HEK293T (cell line): ENCODE results near the gene GNA12.

ENCODE experiments used
- CTCF ChIA-PET: fragments of 350-600 bp; formaldehyde crosslinking; extraction: SDS; loops from one replicate; lab custom pipeline; 2021; ENCODE audit warnings: antibody characterized with exemption, inconsistent platforms; lab: Yijun Ruan, JAX
- POLR2A ChIA-PET: fragments of 350-600 bp; formaldehyde crosslinking; extraction: SDS; loops from one replicate; lab custom pipeline; 2020; ENCODE audit warnings: antibody characterized with exemption, inconsistent platforms; lab: Yijun Ruan, JAX
- DNase-seq: peaks from one replicate; pipeline ENCODE4 v3.0.0; 2012; ENCODE audit warnings: mixed read lengths; ENCODE audit errors: extremely low spot score
- ARNT ChIP-seq: fragments of 450-650 bp; IDR thresholded peaks from 2 replicates; pipeline ENCODE4 v1.6.1; 2017; ENCODE audit warnings: mild to moderate bottlenecking
- BHLHE40 ChIP-seq: fragments of 450-650 bp; IDR thresholded peaks from 2 replicates; pipeline ENCODE4 v1.6.1; 2016; ENCODE audit warnings: mild to moderate bottlenecking, moderate library complexity, borderline replicate concordance
- CTBP1 ChIP-seq: fragments of 450-650 bp; IDR thresholded peaks from 2 replicates; pipeline ENCODE4 v1.6.1; 2016; ENCODE audit warnings: borderline replicate concordance
- ELF4 ChIP-seq: fragments of 450-650 bp; IDR thresholded peaks from 2 replicates; pipeline ENCODE4 v1.6.1; 2017; ENCODE audit warnings: antibody characterized with exemption
- FOXA1 ChIP-seq: fragments of 450-650 bp; IDR thresholded peaks from 2 replicates; pipeline ENCODE4 v1.6.1; 2016; ENCODE audit warnings: mild to moderate bottlenecking
- FOXK2 ChIP-seq: fragments of 450-650 bp; IDR thresholded peaks from 2 replicates; pipeline ENCODE4 v1.6.1; 2016; ENCODE audit warnings: mild to moderate bottlenecking
- FOXM1 ChIP-seq: fragments of 450-650 bp; IDR thresholded peaks from 2 replicates; pipeline ENCODE4 v1.6.1; 2017; ENCODE audit warnings: mild to moderate bottlenecking, borderline replicate concordance
- HDGF ChIP-seq: fragments of 450-650 bp; IDR thresholded peaks from 2 replicates; pipeline ENCODE4 v1.6.1; 2017; ENCODE audit warnings: antibody characterized with exemption, borderline replicate concordance
- L3MBTL2 ChIP-seq: fragments of 450-650 bp; conservative IDR thresholded peaks from 2 replicates; pipeline ENCODE4 v1.6.1; 2016; ENCODE audit warnings: mild to moderate bottlenecking
- LEF1 ChIP-seq: fragments of 450-650 bp; IDR thresholded peaks from 2 replicates; pipeline ENCODE4 v1.6.1; 2017; ENCODE audit warnings: mild to moderate bottlenecking, borderline replicate concordance
- NFRKB ChIP-seq: fragments of 450-650 bp; IDR thresholded peaks from 2 replicates; pipeline ENCODE4 v1.6.1; 2016; ENCODE audit warnings: mild to moderate bottlenecking, moderate library complexity
- SP1 ChIP-seq: fragments of 450-650 bp; IDR thresholded peaks from 2 replicates; pipeline ENCODE4 v1.6.1; 2017
- SUZ12 ChIP-seq: fragments of 450-650 bp; IDR thresholded peaks from 2 replicates; pipeline ENCODE4 v1.6.1; 2016; ENCODE audit warnings: mild to moderate bottlenecking
- TARDBP ChIP-seq: fragments of 450-650 bp; IDR thresholded peaks from 2 replicates; pipeline ENCODE4 v1.6.1; 2016
- ZNF384 ChIP-seq: fragments of 450-650 bp; IDR thresholded peaks from 2 replicates; pipeline ENCODE4 v1.6.1; 2016
- TF ChIP-seq, protein P1 (sequence below): fragments of 450-650 bp; IDR thresholded peaks from 2 replicates; pipeline ENCODE4 v1.6.1; 2016

Gene GNA12

DNA sequence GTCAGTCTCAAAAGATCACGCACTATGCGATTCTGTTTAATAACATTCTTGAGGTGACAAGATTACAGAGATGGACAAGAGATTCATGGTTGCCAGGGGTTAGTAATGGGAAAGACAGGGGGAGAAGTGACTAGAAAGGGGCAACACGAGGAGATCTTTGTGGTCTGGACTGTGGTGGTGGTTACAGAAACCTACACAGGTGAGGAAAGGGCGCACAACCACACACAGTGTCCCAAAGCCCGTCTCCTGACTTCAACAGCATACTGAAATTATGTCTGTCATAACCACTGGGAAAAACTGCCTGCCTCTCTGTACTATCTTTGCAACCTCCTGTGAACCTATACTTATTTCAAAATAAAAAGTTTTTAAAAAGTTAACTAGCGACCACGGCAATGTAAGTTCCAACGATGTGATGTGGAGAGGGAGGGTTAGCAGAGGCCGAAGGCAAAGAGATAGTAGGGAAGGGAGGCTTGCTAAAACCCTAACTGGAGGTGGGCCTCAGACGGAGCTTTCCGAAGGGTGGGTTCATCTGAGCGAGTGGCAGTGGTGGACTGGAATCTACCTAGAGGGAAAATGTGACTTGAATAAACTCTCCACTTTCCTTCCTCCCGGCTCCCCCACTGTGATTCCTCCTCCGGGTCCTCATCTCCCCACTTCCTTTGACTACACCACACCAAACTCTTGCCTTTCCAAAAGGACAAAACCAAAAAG is 43.7 kb downstream of the GNA12 start:
- POLR2A ChIA-PET = no interaction called here

GRCh38 chr7:2799253-2799652 is 44.9 kb downstream of the GNA12 start:
- POLR2A ChIA-PET = no interaction called here
- TF ChIP-seq, protein P1, sequence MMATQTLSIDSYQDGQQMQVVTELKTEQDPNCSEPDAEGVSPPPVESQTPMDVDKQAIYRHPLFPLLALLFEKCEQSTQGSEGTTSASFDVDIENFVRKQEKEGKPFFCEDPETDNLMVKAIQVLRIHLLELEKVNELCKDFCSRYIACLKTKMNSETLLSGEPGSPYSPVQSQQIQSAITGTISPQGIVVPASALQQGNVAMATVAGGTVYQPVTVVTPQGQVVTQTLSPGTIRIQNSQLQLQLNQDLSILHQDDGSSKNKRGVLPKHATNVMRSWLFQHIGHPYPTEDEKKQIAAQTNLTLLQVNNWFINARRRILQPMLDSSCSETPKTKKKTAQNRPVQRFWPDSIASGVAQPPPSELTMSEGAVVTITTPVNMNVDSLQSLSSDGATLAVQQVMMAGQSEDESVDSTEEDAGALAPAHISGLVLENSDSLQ = no peak
- TF ChIP-seq L3MBTL2 = no peak
- no peak for TF ChIP-seq ARNT
- no peak for TF ChIP-seq CTBP1
- TF ChIP-seq SP1 = no peak
- no peak for DNase-seq
- CTCF ChIA-PET = interaction anchor here (0.7 to 1.2 kb wide), 2 partner anchors 9 to 24 kb away, joined by 3 to 4 read pairs; no protein-coding TSS in a partner anchor

More for the DNA sequence above, 43.7 kb downstream of the GNA12 start:
- CTCF ChIA-PET = interaction anchor here (1.5 kb wide), 1 partner anchor 90 kb away, joined by 3 read pairs; no protein-coding TSS in a partner anchor
- DNase-seq = no peak
- TF ChIP-seq L3MBTL2 (no peak), FOXK2 (no peak), SUZ12 (no peak), TARDBP (no peak), ARNT (no peak), BHLHE40 (no peak), CTBP1 (no peak), SP1 (no peak), FOXM1 (no peak), HDGF (no peak), NFRKB (no peak), LEF1 (no peak), ELF4 (no peak), ZNF384 (no peak), FOXA1 (no peak)
- TF ChIP-seq, protein P1 = no peak

- POLR2A ChIA-PET = no interaction called here
These were observed 45.4 kb downstream of the GNA12 start for GRCh38 chr7:2798669-2799068.

GRCh38 chr7:2796358-2797352 is 47.5 kb downstream of the GNA12 start:
- DNase-seq = no peak
- ChIA-PET POLR2A (no interaction called here), CTCF (no interaction called here)
- no peak for TF ChIP-seq FOXA1
- TF ChIP-seq NFRKB = no peak
- TF ChIP-seq TARDBP = no peak
- TF ChIP-seq FOXM1 = no peak
- no peak for TF ChIP-seq BHLHE40
- no peak for TF ChIP-seq FOXK2
- no peak for TF ChIP-seq SP1
- no peak for TF ChIP-seq ZNF384
- TF ChIP-seq ELF4 = no peak
- TF ChIP-seq CTBP1 = no peak
- TF ChIP-seq, protein P1 = no peak
- TF ChIP-seq HDGF = no peak
- TF ChIP-seq SUZ12 = no peak
- no peak for TF ChIP-seq ARNT
- TF ChIP-seq LEF1 = no peak
- no peak for TF ChIP-seq L3MBTL2

More at GRCh38 chr7:2798669-2799068, 45.4 kb downstream of the GNA12 start:
- TF ChIP-seq FOXK2 = no peak
- no peak for TF ChIP-seq LEF1
- TF ChIP-seq L3MBTL2 = no peak
- CTCF ChIA-PET = interaction anchor here (1.2 kb wide), 1 partner anchor 9 kb away, joined by 4 read pairs; no protein-coding TSS in a partner anchor
- DNase-seq = no peak

- POLR2A ChIA-PET = no interaction called here
- DNase-seq = no peak
- TF ChIP-seq CTBP1 = no peak
- no peak for TF ChIP-seq SP1
- no peak for TF ChIP-seq SUZ12
- TF ChIP-seq TARDBP = no peak
- no peak for TF ChIP-seq NFRKB
- TF ChIP-seq BHLHE40 = no peak
- TF ChIP-seq ZNF384 = no peak
- TF ChIP-seq FOXM1 = no peak
- TF ChIP-seq LEF1 = no peak
- TF ChIP-seq ELF4 = no peak
- TF ChIP-seq, protein P1 = no peak
- TF ChIP-seq HDGF = no peak
- TF ChIP-seq FOXA1 = no peak
- TF ChIP-seq ARNT = no peak
- TF ChIP-seq L3MBTL2 = no peak
- no peak for TF ChIP-seq FOXK2
- CTCF ChIA-PET = interaction anchor here (0.6 kb wide), 1 partner anchor 115 kb away, joined by 5 read pairs; no protein-coding TSS in a partner anchor
These were observed 48.2 kb downstream of the GNA12 start for GRCh38 chr7:2795906-2796305.
